Activated CD8-positive, alpha-beta memory T cell treated with anti-CD3 and anti-CD28 coated beads for 48 hours (primary cell): ENCODE results near the gene PARD3.
"Not testable (repeated sequence)": the region's sequence is repeated elsewhere in the genome, so short reads cannot be mapped to it uniquely, and the experiment has no call there.

ENCODE experiments used
- DNase-seq, 3 experiments: peaks; one replicate each; pipeline ENCODE4 v3.0.0-alpha.2; 2020; ENCODE audit warnings: low read depth in 2 of 3, low spot score in 2 of 3

Gene PARD3

GRCh38 chr10:34654211-34654610 lies 160.9 kb downstream of the PARD3 start:
- DNase-seq, result no peak

- DNase-seq, result no peak
Observed at GRCh38 chr10:34653530-34653929, 161.6 kb downstream of the PARD3 start.

- no peak for DNase-seq
Observed at GRCh38 chr10:34651416-34652195, 163.5 kb downstream of the PARD3 start.

- no peak for DNase-seq
Observed at GRCh38 chr10:34650156-34650555, 164.9 kb downstream of the PARD3 start.

GRCh38 chr10:34649385-34649784 lies 165.7 kb downstream of the PARD3 start:
- DNase-seq, result no peak

- no peak for DNase-seq
Observed at GRCh38 chr10:34648919-34649318, 166.2 kb downstream of the PARD3 start.

- DNase-seq, result no peak
Observed at GRCh38 chr10:34647875-34648865, 166.9 kb downstream of the PARD3 start.

GRCh38 chr10:34647160-34647559 lies 167.9 kb downstream of the PARD3 start:
- DNase-seq, result no peak

GRCh38 chr10:34646331-34646730 lies 168.8 kb downstream of the PARD3 start:
- no peak for DNase-seq

- not testable (repeated sequence) for DNase-seq
Observed at GRCh38 chr10:34644815-34645214, 170.3 kb downstream of the PARD3 start.

GRCh38 chr10:34644224-34644623 lies 170.9 kb downstream of the PARD3 start:
- no peak for DNase-seq

GRCh38 chr10:34643620-34644019 lies 171.5 kb downstream of the PARD3 start:
- no peak for DNase-seq

- no peak for DNase-seq
Observed at GRCh38 chr10:34641913-34642558, 173.1 kb downstream of the PARD3 start.

- no peak for DNase-seq
Observed at GRCh38 chr10:34641147-34641912, 173.8 kb downstream of the PARD3 start.

- peak; percentile 23 to 55 (median 40) for DNase-seq
Observed at GRCh38 chr10:34638406-34639054, 176.6 kb downstream of the PARD3 start.

GRCh38 chr10:34637418-34637911 lies 177.6 kb downstream of the PARD3 start:
- peak; percentile 34 to 58 (median 54) for DNase-seq

- DNase-seq, result no peak
Observed at GRCh38 chr10:34635111-34635510, 180.0 kb downstream of the PARD3 start.

- no peak for DNase-seq
Observed at GRCh38 chr10:34633374-34633773, 181.7 kb downstream of the PARD3 start.

GRCh38 chr10:34629084-34629483 lies 186.0 kb downstream of the PARD3 start:
- DNase-seq, result no peak
